ENCODE data around the gene IFFO2.
A peak's percentile ranks its signal among the peaks of the same experiment; 100 is the strongest.

IFFO2 gene

DNA sequence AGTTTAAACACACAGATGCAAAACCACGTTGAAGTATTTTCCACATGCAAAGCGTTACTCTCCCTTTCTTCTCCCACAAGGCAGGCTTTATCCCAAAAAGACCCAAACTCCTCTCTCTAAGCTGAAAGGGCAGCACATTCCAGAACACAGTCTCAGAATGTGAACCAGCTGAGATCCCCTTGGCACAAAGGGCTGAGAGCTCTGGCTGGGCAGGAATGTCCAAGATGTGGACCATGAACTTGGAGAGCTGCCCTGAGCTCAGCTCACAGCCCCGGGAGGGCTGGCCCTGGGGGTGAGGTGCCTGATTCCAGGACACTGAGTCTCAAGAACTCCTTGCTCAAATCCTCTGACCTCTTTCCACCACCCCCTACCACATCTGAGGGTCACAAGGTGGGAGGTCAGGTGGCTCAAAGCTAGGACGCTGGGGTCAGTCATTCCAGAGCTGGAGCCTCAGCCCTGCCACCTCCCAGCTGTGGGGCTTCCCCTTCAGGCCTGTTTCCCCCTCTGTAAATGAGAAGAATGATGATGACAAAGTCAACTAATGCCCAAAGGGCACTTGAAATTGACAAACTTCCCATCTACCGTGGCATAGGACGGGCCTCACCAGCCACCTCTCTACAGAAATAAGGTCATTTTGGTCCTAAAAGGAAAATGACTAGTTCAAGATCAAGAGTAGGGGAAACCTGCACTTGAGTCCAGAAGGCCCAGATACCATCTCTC, 65.6 kb downstream of the IFFO2 start:
- DNase-seq = no peak

DNA sequence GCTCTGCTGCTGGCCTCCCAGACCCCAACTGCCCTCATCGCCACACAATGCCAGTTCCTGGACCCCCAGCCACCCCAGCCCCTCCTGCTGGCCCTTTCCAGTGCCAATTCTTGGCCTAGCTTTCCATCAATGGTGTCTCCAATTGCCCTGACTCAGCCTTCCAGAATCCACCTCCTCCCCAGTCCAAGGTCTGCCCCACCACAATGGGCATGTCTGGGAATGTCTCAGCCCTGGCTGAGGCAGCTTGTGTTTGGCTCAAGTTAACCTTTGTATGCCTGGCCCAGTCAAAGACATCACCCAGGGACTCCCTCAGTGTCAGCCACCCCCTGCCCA, 70.5 kb downstream of the IFFO2 start:
- DNase-seq = no peak

DNA sequence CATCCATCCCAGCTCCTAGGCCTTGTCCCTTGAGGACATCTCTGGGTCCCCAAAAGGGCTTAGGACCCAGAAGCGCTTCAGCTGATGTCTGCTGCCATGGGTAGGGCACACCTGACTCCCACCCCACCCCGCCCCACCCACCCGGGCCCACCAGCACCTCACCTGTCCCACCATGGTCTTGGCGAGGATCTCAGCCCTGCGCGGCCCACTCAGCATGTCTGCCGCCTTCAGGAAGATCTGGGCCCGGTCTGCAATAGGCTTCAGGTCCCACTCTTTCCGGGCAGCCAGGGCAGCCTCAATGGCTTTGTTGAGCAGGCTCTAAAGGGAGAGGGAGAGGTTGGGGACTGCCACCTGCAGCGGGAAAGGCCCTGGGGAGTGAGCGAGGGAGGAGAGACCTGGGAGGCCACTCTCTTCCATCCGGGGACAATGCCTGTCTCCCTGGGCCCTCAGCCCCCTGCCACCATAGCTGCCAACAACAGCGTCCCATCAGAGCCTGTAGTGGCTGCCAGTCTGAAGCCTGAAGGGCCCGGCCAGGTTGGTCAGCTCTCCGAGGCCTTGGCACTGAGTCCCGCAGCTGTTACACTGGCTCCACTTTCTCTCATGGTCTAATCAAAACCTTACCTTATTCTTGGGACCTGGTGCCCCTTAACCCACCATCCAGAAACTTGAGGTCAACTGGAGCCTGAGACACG, 71.0 kb downstream of the IFFO2 start:
- no peak for DNase-seq

DNA sequence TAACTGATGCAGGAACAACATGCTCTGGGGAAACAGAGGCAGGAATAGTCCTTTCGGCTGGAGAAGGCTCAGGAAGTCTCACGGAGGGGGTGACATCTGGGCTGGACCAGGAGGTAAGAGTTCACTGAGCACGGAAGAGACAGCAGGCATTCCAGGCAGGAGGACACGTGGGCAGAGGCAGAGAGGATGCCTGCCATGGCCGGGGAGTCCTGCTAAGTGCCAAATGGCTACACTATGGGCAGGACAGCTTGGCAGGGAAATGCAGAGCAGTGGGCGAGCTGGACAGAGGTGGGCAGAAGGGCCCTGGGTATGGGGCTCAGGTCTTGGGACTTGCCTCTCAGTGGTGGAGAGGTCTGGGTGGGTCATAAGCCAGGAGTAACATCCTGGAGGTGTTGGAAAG, 71.7 kb downstream of the IFFO2 start:
- no peak for DNase-seq

DNA sequence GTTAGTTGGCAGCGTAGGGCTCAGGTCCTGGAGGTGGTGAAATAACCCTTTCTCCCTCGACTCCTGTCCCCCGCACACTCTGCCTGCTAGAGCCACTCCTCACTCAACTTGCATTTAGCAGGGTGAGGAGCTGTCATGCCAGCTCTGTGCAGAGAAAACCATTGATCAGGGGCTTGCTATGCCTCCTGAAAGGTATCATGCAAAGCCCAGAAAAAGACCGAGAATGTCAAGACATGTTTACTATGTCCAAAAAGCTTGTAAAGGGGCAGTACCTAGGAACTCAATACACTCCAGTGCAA, 72.1 kb downstream of the IFFO2 start:
- no peak for DNase-seq

DNA sequence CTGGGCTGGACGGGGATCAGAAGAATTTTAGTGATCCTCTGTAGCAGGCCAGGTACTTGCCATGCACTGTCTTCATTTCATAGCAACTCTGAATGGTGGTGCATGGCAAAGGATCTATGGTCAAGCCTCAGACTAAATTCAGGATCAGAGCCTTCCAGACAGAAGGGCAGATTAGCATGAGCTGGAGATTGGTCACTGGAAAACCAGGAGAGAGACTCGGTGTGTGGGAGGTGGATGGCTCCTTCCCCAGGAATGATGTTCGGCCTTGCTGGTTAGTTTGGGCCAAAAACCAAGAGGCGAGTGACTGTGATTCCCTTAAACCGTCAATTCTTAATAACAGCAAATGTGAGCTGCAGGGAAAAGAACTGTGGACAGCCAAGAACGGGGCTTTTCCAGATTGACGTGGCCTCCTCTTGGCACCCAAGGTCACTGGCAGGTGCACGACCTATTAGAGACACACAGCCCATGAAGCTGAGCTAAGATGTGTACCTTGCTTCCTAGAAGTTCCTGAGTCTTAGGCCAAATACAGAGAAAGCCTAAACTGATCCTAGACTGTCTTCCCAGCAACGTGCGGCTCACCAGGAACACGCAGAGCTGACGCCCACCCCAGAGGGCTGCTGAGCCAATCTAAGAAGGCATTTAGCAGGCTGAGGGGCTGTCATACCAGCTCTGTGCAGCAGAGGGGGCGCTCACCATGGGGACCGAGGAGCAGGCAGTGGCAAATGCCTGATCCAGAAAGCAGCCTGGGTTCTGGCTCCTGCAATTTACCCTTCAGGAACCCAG, 72.6 kb downstream of the IFFO2 start:
- DNase-seq = peak; percentile 12

DNA sequence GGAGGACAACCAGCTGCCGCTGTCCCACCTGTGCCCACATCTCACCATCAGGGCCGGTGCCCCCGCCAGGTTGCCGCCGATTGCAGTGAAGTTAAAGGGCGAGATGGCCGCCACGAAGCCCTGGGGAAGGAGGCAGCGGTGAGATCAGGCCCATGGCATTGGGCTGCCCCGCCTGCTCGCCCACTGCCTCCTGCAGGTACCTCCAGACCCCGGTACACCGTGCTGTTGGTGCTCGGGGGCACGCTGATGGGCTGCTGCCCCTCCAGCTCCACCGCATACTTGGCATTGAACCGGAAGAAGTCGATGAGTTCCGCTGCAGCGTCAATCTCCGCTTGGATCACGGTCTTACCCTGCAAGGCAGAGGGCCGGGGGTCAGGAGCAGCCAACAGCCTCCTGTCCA, 73.4 kb downstream of the IFFO2 start:
- no peak for DNase-seq

DNA sequence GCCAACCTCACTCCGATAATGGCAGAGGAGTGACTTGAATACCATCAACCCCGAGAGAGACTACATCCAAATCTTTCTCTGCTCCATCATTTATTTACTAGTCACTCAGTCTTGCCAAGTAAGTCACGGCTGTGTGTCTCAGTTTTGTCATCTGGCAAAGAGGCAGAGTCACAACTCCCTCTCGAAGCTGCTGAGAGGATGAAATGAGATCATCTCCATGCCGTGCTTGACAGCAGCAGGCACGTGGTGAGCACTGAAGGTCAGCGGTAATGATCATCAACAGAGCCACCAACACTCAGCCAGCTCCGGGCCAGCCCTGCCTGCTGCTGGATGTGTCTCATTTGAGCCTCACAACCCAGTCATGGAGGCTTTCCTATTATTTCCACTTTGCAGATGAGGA, 74.0 kb downstream of the IFFO2 start:
- no peak for DNase-seq

DNA sequence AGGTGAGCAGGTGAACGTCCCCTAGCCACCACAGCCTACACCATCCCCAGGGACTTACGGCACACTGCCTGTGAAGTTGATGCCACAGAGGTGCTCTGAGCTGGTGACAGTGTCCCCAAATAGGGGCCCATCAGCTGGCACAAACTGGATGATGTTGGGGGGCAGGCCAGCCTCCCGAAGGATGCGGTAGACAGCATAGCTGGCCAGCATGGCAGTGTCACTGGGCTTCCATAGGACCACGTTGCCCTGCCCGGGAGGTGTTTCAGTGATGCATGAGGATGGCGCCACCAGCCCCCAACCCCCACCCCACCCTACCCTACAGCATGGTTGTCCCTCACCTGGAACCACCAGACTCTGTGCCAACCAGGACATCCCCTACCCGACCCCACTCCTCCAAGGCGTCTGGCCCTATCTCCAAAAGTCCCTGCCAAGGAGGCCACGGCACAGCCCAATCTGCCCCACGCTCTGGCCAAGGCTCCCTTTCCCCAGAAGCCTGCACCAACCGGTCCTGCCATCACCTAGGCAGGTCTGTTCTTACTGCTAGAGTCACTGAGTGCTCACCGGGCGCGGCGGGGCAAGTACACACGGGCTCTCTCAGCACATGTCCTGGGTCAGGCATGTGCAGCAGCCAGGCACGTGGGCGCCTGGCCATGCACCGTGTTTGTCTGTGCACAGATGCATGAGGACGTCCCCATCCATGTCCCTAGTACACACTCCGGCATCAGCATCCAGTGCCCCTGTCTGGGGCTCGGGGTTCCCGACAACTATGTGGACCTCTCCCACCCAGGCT, 74.6 kb downstream of the IFFO2 start:
- DNase-seq = no peak

DNA sequence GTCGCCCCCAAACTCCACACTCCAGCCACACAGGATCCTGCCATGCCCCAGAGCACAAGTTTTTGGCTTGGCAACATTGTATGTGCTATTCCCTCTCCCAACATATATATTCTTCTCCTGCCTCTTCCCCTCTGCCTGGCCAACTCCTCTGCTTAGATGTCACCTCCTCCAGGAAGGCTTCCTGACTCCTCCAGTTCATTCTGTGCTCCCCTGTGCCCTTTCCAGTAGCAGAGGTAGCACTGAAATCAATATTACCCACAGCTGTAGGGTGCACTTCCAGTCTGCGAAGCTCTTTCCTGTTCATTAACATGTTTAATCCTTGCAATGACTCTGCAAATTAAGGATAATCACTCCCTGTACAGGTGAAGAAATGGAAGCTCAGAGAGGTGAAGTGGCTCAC, 75.3 kb downstream of the IFFO2 start:
- DNase-seq = no peak

DNA sequence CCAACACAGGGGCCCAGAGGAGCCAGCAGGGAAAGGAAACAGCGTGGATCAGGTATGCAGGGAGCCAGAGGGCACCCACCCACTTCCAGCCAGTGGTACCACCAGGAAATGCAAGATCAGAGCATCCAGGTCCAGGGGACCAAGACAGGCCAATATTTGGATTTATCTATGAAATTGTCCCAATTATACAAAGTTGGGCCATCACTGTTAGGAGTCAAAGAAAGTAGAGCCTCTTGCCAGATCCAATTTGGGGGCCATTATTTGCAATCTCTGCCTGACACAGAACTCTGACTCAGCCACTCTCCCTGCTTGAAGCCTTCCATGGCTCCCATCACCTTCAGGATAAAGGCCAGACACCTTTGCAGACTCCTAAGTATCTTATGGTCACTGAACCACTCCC, 75.9 kb downstream of the IFFO2 start:
- DNase-seq = no peak

DNA sequence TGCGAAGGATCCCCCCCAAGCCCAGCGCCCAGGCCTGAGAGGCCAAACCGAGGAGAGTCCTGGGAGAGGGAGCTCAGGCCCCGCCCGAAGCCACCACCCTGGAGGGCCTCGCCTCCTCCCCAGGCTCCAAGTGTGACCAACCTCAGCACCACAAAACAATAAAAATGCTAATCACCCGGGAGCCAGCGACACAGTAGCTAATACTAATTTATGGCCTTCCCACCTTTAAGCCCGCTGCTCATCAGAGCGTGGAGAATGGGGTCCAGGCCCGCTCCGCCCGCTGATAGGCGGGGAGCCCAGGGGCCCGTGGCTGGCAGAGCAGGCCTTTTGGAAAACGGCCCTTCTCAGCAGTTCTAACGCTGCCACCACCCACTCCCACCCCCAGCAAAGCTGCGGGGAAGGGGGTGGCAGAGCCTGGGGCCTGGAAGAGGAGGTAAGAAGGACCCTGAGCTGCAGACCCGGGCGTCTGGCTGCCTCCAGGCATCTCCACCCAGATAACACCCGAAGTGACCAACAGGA, 76.6 kb downstream of the IFFO2 start:
- no peak for DNase-seq

DNA sequence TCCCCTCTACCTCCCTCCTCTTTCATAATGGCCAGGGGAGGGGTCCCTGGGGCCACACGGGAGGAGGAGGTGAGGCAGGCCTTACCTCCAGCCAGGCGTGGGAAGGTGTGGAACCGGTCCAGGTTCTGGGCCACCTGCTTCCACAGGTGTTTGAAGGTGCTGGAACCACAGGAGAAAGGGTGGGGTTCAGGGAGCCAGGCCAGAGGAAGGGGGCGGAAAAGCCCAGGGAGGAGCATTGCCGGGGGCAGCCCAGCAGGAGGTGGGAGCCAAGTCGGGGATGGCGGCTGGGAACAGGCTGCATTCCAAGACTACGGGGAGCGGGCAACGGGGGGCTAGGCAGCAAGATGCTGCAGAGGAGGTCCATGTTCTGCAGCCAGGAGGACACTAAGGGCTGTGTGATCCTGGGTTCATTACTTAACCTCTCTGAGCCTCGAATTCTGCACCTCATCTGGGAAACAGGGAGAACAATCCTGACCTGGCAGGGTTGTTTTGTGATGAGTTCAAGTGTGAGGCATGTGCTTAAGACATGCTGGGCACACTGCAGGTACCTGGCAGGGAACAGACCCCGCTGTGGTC, 77.2 kb downstream of the IFFO2 start:
- no peak for DNase-seq

DNA sequence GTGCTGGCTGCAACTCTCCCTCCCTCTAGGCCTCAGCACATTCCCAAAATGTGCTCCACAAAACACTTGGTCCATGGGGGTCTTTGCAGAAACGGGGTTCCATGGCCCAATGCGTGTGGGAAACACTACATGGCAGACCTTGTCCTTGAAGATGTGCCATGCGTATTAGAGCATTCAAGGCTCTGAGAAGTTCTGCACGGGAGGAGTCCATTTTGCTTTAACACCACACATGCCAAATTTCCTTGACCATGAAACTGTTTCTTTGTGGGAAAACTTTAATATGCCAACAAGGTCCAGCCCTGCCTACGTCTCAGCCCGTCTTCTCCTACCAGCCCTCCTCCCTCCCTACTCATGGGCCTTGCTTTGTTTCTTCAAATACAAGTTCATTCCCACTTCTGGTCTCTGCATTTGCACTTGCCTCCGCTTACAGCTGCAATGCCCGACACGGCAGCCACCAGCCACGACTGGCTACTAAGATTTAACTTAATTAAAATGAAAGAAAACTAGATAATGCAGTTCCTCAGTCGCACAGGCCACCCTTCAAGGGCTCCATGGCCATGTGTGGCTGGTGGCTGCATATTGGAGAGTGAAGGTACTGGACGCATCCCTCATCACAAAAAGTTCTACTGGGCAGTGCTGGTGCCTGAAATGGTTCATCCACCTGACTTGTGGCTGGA, 77.8 kb downstream of the IFFO2 start:
- DNase-seq = no peak

DNA sequence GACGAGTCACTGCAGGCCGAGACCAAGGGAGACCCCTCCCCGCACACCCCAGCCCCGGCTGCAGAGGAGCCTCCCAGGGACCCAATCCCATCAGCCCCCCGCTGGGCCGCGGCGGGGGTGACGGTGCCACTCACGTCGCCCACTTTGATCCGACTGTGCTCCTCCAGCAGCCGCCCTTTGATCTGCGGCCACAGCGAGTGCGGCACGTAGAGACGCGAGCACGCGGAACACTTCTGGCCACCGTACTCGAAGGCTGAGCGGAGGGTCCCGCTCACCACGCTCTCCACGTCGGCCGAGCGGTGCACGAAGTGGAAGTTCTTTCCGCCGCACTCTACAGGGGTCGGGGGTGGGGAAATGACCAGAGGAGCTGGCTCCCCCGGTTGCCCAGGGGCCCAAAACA, 79.2 kb downstream of the IFFO2 start:
- no peak for DNase-seq

DNA sequence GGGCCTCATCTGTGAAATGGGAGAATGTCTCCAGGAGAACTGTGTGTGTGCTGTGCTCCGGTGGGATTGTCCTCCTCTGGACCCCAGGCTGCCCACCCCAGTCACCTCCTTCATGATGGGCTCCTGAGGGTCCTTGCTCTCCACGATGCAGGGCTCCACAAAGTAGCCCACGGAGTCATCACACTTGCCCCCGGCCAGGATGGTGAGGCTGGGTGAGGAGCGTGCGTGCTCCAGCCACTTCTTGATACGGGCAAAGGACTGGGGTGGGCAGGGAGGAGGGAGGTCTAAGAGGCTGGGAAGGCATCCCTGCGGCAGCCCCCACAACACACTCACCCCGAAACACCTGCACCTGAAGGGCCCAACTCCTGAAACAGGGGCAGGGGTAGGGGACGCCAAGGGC, 80.3 kb downstream of the IFFO2 start:
- no peak for DNase-seq

DNA sequence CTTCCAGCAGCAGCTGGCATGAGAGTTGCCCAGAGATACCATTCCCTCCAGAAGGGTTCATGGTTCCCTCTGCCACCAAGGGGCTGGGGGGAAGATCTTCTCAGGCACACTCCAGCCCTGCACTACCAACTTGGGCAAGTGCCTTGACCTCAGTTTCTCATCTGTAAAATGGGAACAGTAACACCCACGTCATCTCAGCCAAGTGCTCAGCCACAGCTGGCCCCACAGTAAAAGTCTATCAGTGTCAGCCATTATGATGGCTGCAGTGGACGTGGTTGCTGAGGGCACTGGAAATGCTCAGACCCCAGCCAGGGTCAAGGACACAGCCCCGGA, 80.7 kb downstream of the IFFO2 start:
- DNase-seq = no peak

DNA sequence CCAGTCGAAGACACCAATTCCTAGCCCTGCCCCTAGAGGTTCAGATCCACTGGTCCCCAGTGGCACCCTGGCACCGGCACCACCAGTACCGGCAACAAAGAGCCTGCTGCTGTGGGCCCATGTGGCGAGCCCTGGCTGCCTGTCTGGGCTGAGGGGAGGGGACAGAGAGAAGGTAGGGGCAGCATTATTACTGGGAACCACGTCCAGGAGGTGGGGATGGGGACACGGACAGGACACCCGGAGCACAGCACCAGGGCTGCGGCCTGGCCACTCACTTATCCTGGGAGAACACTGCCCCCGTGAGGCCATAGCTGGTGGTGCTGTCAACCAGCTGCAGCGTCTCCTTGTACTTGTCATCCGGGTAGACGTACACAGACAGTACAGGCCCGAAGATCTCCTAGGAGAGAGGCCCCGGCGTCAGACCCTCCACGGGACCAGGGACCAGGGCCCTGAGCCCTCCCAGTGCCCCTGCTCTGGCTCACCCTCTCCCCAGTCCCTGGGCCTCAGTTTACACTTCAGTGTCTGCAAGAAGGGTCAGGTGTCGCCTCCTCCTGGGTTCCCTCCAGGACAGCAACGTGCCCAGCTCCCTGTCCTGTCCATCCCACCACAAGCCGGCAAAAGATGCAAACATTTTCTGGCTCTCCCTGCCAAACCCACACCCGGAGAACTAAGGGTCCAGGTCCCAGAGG, 81.2 kb downstream of the IFFO2 start:
- DNase-seq = peak; percentile 39

DNA sequence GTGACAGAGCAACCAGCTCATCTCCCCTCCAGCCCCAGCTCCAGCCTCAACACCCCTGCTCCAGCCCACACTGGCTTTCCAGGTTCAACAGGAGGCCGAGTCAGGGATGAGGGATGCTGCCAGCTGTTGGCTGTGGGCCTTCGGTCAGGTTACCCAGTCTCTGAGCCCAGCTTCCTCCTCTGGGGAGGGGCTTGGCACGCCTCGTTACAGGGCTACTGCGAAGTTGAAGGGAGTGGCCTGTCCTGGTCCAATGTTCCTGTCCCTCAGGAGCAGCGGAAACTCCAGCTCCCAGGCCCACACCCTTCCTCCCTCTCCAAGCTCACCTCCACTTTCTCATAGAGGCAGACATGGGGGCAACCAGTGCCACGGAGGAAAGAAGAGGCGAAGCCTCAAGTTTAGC, 81.9 kb downstream of the IFFO2 start:
- DNase-seq = no peak

DNA sequence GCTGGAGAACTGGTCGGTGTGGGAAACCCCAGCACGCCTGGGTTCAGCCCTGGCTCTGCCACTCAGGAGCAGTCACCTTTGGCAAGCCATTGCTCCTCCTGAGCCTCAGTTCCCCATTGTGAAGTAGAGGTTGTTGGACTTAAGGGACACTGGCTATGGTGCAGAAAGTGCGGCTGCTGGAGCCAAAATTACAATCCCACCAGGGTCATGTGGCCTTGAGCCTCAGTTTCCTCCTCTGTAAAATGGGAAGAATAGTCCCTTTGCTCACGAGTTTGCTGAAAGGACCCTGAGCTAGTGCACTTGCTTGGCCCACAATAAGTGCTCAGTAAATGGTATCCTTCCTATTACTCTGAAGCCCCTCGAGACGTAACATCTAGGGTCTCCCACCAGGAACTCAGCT, 82.4 kb downstream of the IFFO2 start:
- DNase-seq = no peak

DNA sequence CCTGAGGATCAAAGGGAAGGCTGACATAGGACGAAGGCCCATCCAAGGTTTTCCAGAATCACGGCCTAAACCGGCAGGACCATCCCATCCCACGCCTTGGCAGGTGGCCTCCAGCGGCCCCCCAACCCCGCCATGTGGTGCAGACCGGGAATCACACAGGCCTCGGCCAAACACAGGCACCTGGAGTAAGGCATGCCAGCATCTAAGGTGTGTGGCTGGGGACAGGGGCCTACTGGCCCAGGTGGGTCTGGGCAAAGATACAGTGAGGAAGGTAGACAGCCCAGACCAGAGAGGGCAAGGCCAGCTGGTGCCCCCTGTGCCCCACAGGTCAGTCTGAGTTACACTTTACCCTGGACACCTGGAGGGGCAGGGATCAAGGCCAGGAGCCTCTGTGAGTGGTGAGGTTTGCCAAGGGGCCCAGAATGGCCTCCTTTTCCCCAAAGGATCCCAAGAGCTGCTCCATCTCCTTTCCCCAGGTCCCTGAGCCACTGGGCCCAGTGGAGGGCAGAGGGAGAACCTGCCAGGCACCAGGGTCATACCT, 84.3 kb downstream of the IFFO2 start:
- DNase-seq = no peak
